ENCODE results near the gene KCTD16. TPM values are rescaled to one million over a fixed set of nuclear protein-coding genes. Genes with fewer than 3 reads are reported as not detected.

KCTD16 gene
- total RNA-seq, 1 experiment from 2014 or later: 0.64 TPM

DNA sequence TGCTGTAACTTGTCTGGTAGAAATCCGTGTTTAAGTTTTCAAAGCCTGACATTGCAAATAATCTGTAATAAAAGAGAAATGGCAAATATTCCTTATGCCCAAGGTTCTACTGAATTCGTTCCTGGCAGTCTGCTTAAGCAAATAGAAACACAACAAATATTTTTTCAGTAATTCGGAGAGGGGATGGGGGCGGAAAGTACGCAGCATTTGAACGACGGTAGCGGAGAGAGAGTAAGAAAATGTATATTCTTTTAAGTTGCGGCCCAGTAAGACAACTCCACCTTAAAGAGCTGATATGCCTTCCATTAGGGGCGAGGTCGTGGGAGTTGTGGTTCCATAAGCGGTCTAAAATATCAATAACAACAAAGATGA lies 783 bp upstream of the KCTD16 start:
- peaks cover 5 to 9% of the 10 kb centered on the region in 2 experiments; a peak in 3 of 4 replicates for H3K36me3 ChIP-seq (ENCODE audit: control insufficient read depth in 1 of 2, insufficient read depth in 2 of 2, low read length in 2 of 2)
- intact Hi-C loops (cut with micrococcal nuclease): loop anchor here (10.0 kb wide), 1 partner anchor 1455 kb away; no protein-coding TSS in a partner anchor
- H2AFZ ChIP-seq (ENCODE audit: low read depth, low read length, poor library complexity, severe bottlenecking): peak overlapping the region; percentile 51
- H4K20me1 ChIP-seq (ENCODE audit: insufficient read depth): no peaks in the 10 kb centered on the region
- ChIA-PET POLR2A (interaction anchor here (1.0 to 1.1 kb wide), 2 partner anchors 11 to 22 kb away, joined by 3 read pairs; no protein-coding TSS in a partner anchor), CTCF (interaction anchor here (1.2 to 1.5 kb wide), 2 partner anchors 10 to 23 kb away, joined by 3 to 4 read pairs; no protein-coding TSS in a partner anchor), RAD21 (ENCODE audit: low non-redundant PET in 1 of 2, low total read pairs in 2 of 2, uncharacterized antibody in 2 of 2, unreplicated experiment in 2 of 2) (no interaction called here)
- BruUV-seq (replicated peaks): TSS peak; percentile 59
- H3K9me3 ChIP-seq (ENCODE audit: control insufficient read depth in 1 of 2, insufficient read depth in 1 of 2, low read depth in 1 of 2, low read length in 2 of 2): no peaks in the 10 kb centered on the region
- H3K4me2 ChIP-seq (ENCODE audit: low read length): peak overlapping the region; percentile 78
- peak overlapping the region; percentile 19; the same call in 1 of the 2 replicates for H3K27ac ChIP-seq (ENCODE audit: low read depth, low read length)
- peaks cover 7 to 14% of the 10 kb centered on the region in 2 experiments; a peak in 2 of 4 replicates for H3K4me1 ChIP-seq (ENCODE audit: control insufficient read depth in 1 of 2, insufficient read depth in 2 of 2, low read length in 2 of 2)
- TF ChIP-seq JUND (IDR thresholded peaks at IDR 0.05) (no peak), CEBPB (IDR thresholded peaks at IDR 0.05; ENCODE audit: low read depth) (no peak), FOSL1 (IDR thresholded peaks at IDR 0.05; ENCODE audit: low read depth) (no peak), YY1 (IDR thresholded peaks at IDR 0.05; ENCODE audit: extremely low read depth, insufficient replicate concordance, low read depth, low read length) (no peak), ZNF274 (IDR thresholded peaks at IDR 0.05; ENCODE audit: low read depth, low read length) (no peak), TCF7L2 (IDR thresholded peaks at IDR 0.05; ENCODE audit: borderline replicate concordance, extremely low read depth, insufficient read depth, insufficient read length) (no peak), RAD21 (IDR thresholded peaks at IDR 0.05; ENCODE audit: low read depth) (no peak), ZFX (IDR thresholded peaks at IDR 0.05) (no peak), EZH2phosphoT487 (IDR thresholded peaks at IDR 0.05; ENCODE audit: borderline replicate concordance) (no peak), SRF (IDR thresholded peaks at IDR 0.05; ENCODE audit: low read depth) (no peak), EGR1 (IDR thresholded peaks at IDR 0.05; ENCODE audit: low read depth) (no peak), SIN3A (IDR thresholded peaks at IDR 0.05; ENCODE audit: low read depth) (no peak), POLR2A (IDR thresholded peaks at IDR 0.05; ENCODE audit: borderline replicate concordance, extremely low read depth, insufficient read depth, insufficient read length) (no peak), ELF1 (IDR thresholded peaks at IDR 0.05; ENCODE audit: borderline replicate concordance, low read depth) (no peak), SP1 (IDR thresholded peaks at IDR 0.05; ENCODE audit: low read depth) (no peak)
- TF ChIP-seq, protein P1, sequence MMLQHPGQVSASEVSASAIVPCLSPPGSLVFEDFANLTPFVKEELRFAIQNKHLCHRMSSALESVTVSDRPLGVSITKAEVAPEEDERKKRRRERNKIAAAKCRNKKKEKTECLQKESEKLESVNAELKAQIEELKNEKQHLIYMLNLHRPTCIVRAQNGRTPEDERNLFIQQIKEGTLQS (IDR thresholded peaks at IDR 0.05): no peak
- TF ChIP-seq, protein P2, sequence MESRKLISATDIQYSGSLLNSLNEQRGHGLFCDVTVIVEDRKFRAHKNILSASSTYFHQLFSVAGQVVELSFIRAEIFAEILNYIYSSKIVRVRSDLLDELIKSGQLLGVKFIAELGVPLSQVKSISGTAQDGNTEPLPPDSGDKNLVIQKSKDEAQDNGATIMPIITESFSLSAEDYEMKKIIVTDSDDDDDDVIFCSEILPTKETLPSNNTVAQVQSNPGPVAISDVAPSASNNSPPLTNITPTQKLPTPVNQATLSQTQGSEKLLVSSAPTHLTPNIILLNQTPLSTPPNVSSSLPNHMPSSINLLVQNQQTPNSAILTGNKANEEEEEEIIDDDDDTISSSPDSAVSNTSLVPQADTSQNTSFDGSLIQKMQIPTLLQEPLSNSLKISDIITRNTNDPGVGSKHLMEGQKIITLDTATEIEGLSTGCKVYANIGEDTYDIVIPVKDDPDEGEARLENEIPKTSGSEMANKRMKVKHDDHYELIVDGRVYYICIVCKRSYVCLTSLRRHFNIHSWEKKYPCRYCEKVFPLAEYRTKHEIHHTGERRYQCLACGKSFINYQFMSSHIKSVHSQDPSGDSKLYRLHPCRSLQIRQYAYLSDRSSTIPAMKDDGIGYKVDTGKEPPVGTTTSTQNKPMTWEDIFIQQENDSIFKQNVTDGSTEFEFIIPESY (IDR thresholded peaks at IDR 0.05; ENCODE audit: extremely low read depth, insufficient replicate concordance, low read length): no peak
- TF ChIP-seq, protein P3, sequence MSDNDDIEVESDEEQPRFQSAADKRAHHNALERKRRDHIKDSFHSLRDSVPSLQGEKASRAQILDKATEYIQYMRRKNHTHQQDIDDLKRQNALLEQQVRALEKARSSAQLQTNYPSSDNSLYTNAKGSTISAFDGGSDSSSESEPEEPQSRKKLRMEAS (IDR thresholded peaks at IDR 0.05): no peak
- TF ChIP-seq, protein P4, sequence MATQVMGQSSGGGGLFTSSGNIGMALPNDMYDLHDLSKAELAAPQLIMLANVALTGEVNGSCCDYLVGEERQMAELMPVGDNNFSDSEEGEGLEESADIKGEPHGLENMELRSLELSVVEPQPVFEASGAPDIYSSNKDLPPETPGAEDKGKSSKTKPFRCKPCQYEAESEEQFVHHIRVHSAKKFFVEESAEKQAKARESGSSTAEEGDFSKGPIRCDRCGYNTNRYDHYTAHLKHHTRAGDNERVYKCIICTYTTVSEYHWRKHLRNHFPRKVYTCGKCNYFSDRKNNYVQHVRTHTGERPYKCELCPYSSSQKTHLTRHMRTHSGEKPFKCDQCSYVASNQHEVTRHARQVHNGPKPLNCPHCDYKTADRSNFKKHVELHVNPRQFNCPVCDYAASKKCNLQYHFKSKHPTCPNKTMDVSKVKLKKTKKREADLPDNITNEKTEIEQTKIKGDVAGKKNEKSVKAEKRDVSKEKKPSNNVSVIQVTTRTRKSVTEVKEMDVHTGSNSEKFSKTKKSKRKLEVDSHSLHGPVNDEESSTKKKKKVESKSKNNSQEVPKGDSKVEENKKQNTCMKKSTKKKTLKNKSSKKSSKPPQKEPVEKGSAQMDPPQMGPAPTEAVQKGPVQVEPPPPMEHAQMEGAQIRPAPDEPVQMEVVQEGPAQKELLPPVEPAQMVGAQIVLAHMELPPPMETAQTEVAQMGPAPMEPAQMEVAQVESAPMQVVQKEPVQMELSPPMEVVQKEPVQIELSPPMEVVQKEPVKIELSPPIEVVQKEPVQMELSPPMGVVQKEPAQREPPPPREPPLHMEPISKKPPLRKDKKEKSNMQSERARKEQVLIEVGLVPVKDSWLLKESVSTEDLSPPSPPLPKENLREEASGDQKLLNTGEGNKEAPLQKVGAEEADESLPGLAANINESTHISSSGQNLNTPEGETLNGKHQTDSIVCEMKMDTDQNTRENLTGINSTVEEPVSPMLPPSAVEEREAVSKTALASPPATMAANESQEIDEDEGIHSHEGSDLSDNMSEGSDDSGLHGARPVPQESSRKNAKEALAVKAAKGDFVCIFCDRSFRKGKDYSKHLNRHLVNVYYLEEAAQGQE (IDR thresholded peaks at IDR 0.05; ENCODE audit: low read depth): no peak
- TF ChIP-seq, protein P5, sequence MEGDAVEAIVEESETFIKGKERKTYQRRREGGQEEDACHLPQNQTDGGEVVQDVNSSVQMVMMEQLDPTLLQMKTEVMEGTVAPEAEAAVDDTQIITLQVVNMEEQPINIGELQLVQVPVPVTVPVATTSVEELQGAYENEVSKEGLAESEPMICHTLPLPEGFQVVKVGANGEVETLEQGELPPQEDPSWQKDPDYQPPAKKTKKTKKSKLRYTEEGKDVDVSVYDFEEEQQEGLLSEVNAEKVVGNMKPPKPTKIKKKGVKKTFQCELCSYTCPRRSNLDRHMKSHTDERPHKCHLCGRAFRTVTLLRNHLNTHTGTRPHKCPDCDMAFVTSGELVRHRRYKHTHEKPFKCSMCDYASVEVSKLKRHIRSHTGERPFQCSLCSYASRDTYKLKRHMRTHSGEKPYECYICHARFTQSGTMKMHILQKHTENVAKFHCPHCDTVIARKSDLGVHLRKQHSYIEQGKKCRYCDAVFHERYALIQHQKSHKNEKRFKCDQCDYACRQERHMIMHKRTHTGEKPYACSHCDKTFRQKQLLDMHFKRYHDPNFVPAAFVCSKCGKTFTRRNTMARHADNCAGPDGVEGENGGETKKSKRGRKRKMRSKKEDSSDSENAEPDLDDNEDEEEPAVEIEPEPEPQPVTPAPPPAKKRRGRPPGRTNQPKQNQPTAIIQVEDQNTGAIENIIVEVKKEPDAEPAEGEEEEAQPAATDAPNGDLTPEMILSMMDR (IDR thresholded peaks at IDR 0.05 in 2 of 3, conservative IDR thresholded peaks at IDR 0.05 in 1 of 3; ENCODE audit: borderline replicate concordance in 1 of 3, insufficient read depth in 1 of 3, low read depth in 2 of 3, low read length in 2 of 3): no peak
- H3K79me2 ChIP-seq (ENCODE audit: insufficient read depth, low read length): peaks cover 41% of the 10 kb centered on the region
- DNase-seq (ENCODE audit: low read depth, low spot score): no peak
- H3K9me2 ChIP-seq (ENCODE audit: insufficient read depth): no peaks in the 10 kb centered on the region
- H3K27me3 ChIP-seq (ENCODE audit: insufficient read depth, low read length): no peaks in the 10 kb centered on the region
- ATAC-seq: no peak
- H3K4me3 ChIP-seq (replicated peaks in 1 of 2; ENCODE audit: low read depth in 1 of 2, low read length in 2 of 2): peak overlapping the region; percentile 85 to 95
- peak overlapping the region; percentile 73 for H3K9ac ChIP-seq (ENCODE audit: low read length)

All from HCT116 (cell line).